Activated T-cell treated with anti-CD3 and anti-CD28 coated beads, Interleukin-2, amount 50 U/mL, for 24 hours (primary cell): ENCODE results near the gene FOXE3.
"Not testable (repeated sequence)": the region's sequence is repeated elsewhere in the genome, so short reads cannot be mapped to it uniquely, and the experiment has no call there.

ENCODE experiments used
- DNase-seq: peaks from one replicate; pipeline ENCODE4 v3.0.0-alpha.2; 2020
- H3K27ac Mint-ChIP-seq: 2 replicates; pipeline ENCODE4 v1.8.0; 2020; ENCODE audit warnings: mild to moderate bottlenecking, mixed read lengths
- H3K27me3 Mint-ChIP-seq: 2 replicates; pipeline ENCODE4 v1.8.0; 2020; ENCODE audit warnings: mixed read lengths
- H3K36me3 Mint-ChIP-seq: 2 replicates; pipeline ENCODE4 v1.8.0; 2020; ENCODE audit warnings: low read depth, mixed read lengths
- H3K4me1 Mint-ChIP-seq: 2 replicates; pipeline ENCODE4 v1.8.0; 2020; ENCODE audit warnings: low read depth, mixed read lengths
- H3K4me3 Mint-ChIP-seq: 2 replicates; pipeline ENCODE4 v1.8.0; 2020; ENCODE audit warnings: mild to moderate bottlenecking, moderate library complexity, mixed read lengths
- H3K9me3 Mint-ChIP-seq: 2 replicates; pipeline ENCODE4 v1.8.0; 2020; ENCODE audit warnings: mixed read lengths

FOXE3 gene

GRCh38 chr1:47443530-47444296, 27.6 kb downstream of the FOXE3 start:
- Mint-ChIP-seq H3K27me3 (peaks cover 10% of the 10 kb centered on the region), H3K4me3 (peak overlapping the region; percentile 63), H3K36me3 (no peaks in the 10 kb centered on the region), H3K27ac (peak overlapping the region; percentile 66), H3K9me3 (no peaks in the 10 kb centered on the region), H3K4me1 (peaks cover 21% of the 10 kb centered on the region)
- no peak for DNase-seq

GRCh38 chr1:47444297-47444561, 28.1 kb downstream of the FOXE3 start:
- H3K27ac Mint-ChIP-seq, result peak overlapping the region; percentile 66
- peaks cover 15% of the 10 kb centered on the region for H3K27me3 Mint-ChIP-seq
- no peaks in the 10 kb centered on the region for H3K36me3 Mint-ChIP-seq
- no peaks in the 10 kb centered on the region for H3K9me3 Mint-ChIP-seq
- no peak for DNase-seq
- peaks cover 21% of the 10 kb centered on the region for H3K4me1 Mint-ChIP-seq
- H3K4me3 Mint-ChIP-seq, result peak overlapping the region; percentile 63

- peak overlapping the region; percentile 63 for H3K4me3 Mint-ChIP-seq
- peaks cover 21% of the 10 kb centered on the region for H3K4me1 Mint-ChIP-seq
- no peaks in the 10 kb centered on the region for H3K36me3 Mint-ChIP-seq
- peaks cover 21% of the 10 kb centered on the region for H3K27me3 Mint-ChIP-seq
- peak overlapping the region; percentile 66 for H3K27ac Mint-ChIP-seq
- H3K9me3 Mint-ChIP-seq, result no peaks in the 10 kb centered on the region
- DNase-seq, result peak; percentile 63
Measured at GRCh38 chr1:47444562-47445465, 28.7 kb downstream of the FOXE3 start.

GRCh38 chr1:47445823-47446550, 29.9 kb downstream of the FOXE3 start:
- no peaks in the 10 kb centered on the region for H3K36me3 Mint-ChIP-seq
- DNase-seq, result no peak
- peaks cover 32% of the 10 kb centered on the region for H3K27me3 Mint-ChIP-seq
- no peak overlapping the region for H3K27ac Mint-ChIP-seq
- no peak overlapping the region for H3K4me3 Mint-ChIP-seq
- no peaks in the 10 kb centered on the region for H3K9me3 Mint-ChIP-seq
- peaks cover 21% of the 10 kb centered on the region for H3K4me1 Mint-ChIP-seq

GRCh38 chr1:47448462-47449222, 32.6 kb downstream of the FOXE3 start:
- H3K4me3 Mint-ChIP-seq, result no peak overlapping the region
- no peak overlapping the region for H3K27ac Mint-ChIP-seq
- DNase-seq, result no peak
- no peaks in the 10 kb centered on the region for H3K36me3 Mint-ChIP-seq
- H3K27me3 Mint-ChIP-seq, result peaks cover 56% of the 10 kb centered on the region
- peaks cover 18% of the 10 kb centered on the region for H3K4me1 Mint-ChIP-seq
- no peaks in the 10 kb centered on the region for H3K9me3 Mint-ChIP-seq

- no peak overlapping the region for H3K27ac Mint-ChIP-seq
Measured at GRCh38 chr1:47449822-47450552, 33.9 kb downstream of the FOXE3 start.

GRCh38 chr1:47450606-47451005, 34.5 kb downstream of the FOXE3 start:
- no peak overlapping the region for H3K27ac Mint-ChIP-seq
- H3K9me3 Mint-ChIP-seq, result no peaks in the 10 kb centered on the region
- no peak for DNase-seq
- H3K4me3 Mint-ChIP-seq, result no peak overlapping the region
- H3K27me3 Mint-ChIP-seq, result peaks cover 68% of the 10 kb centered on the region
- H3K36me3 Mint-ChIP-seq, result no peaks in the 10 kb centered on the region
- peaks cover 2% of the 10 kb centered on the region for H3K4me1 Mint-ChIP-seq

More at GRCh38 chr1:47449822-47450552, 33.9 kb downstream of the FOXE3 start:
- peaks cover 63% of the 10 kb centered on the region for H3K27me3 Mint-ChIP-seq
- H3K36me3 Mint-ChIP-seq, result no peaks in the 10 kb centered on the region
- no peak for DNase-seq
- no peak overlapping the region for H3K4me3 Mint-ChIP-seq
- H3K9me3 Mint-ChIP-seq, result no peaks in the 10 kb centered on the region
- peaks cover 8% of the 10 kb centered on the region for H3K4me1 Mint-ChIP-seq

GRCh38 chr1:47452426-47452825, 36.3 kb downstream of the FOXE3 start:
- Mint-ChIP-seq H3K4me1 (no peaks in the 10 kb centered on the region), H3K27me3 (peaks cover 81% of the 10 kb centered on the region), H3K9me3 (no peaks in the 10 kb centered on the region)

GRCh38 chr1:47453910-47454309, 37.8 kb downstream of the FOXE3 start:
- H3K9me3 Mint-ChIP-seq, H3K36me3 Mint-ChIP-seq, H3K27ac Mint-ChIP-seq, DNase-seq, H3K4me1 Mint-ChIP-seq, H3K4me3 Mint-ChIP-seq: not testable (repeated sequence)
- H3K27me3 Mint-ChIP-seq, result peaks cover 80% of the 10 kb centered on the region

More at GRCh38 chr1:47452426-47452825, 36.3 kb downstream of the FOXE3 start:
- no peak overlapping the region for H3K4me3 Mint-ChIP-seq
- DNase-seq, result no peak
- no peak overlapping the region for H3K27ac Mint-ChIP-seq
- H3K36me3 Mint-ChIP-seq, result no peaks in the 10 kb centered on the region

- H3K27me3 Mint-ChIP-seq, result peaks cover 79% of the 10 kb centered on the region
- H3K4me1 Mint-ChIP-seq, result no peaks in the 10 kb centered on the region
- H3K9me3 Mint-ChIP-seq, result no peaks in the 10 kb centered on the region
- no peak overlapping the region for H3K4me3 Mint-ChIP-seq
- no peaks in the 10 kb centered on the region for H3K36me3 Mint-ChIP-seq
- no peak for DNase-seq
- H3K27ac Mint-ChIP-seq, result no peak overlapping the region
Measured at GRCh38 chr1:47456250-47456649, 40.2 kb downstream of the FOXE3 start.

- peaks cover 79% of the 10 kb centered on the region for H3K27me3 Mint-ChIP-seq
- H3K9me3 Mint-ChIP-seq, H3K27ac Mint-ChIP-seq, H3K36me3 Mint-ChIP-seq, DNase-seq, H3K4me1 Mint-ChIP-seq, H3K4me3 Mint-ChIP-seq: not testable (repeated sequence)
Measured at GRCh38 chr1:47457547-47457946, 41.5 kb downstream of the FOXE3 start.

GRCh38 chr1:47459253-47459788, 43.2 kb downstream of the FOXE3 start:
- Mint-ChIP-seq H3K27me3 (peaks cover 83% of the 10 kb centered on the region), H3K36me3 (no peaks in the 10 kb centered on the region), H3K27ac (no peak overlapping the region), H3K4me1 (no peaks in the 10 kb centered on the region), H3K4me3 (no peak overlapping the region), H3K9me3 (no peaks in the 10 kb centered on the region)
- DNase-seq, result no peak

- Mint-ChIP-seq H3K4me3 (no peak overlapping the region), H3K27ac (no peak overlapping the region), H3K27me3 (peaks cover 79% of the 10 kb centered on the region), H3K9me3 (no peaks in the 10 kb centered on the region), H3K4me1 (no peaks in the 10 kb centered on the region), H3K36me3 (no peaks in the 10 kb centered on the region)
- DNase-seq, result no peak
Measured at GRCh38 chr1:47460040-47460439, 44.0 kb downstream of the FOXE3 start.
